ENCODE data around the gene CCDC33.

GRCh38 chr15:74289671-74290070 is 53.5 kb downstream of the CCDC33 start:
- no peak for TF ChIP-seq CTCF (IDR thresholded peaks at IDR 0.05; ENCODE audit: insufficient read depth, low read length, poor library complexity, severe bottlenecking)
- TF ChIP-seq EZH2phosphoT487 (conservative IDR thresholded peaks at IDR 0.05; ENCODE audit: low read length), result no peak

Measured in SU-DHL-6 (cell line).